Activated CD8-positive, alpha-beta memory T cell treated with anti-CD3 and anti-CD28 coated beads, Interleukin-2, amount 50 U/mL, for 4 hours (primary cell): ENCODE measurements around the gene FUOM.
A peak's percentile ranks its signal among the peaks of the same experiment; 100 is the strongest.
"Not testable (repeated sequence)": the region's sequence is repeated elsewhere in the genome, so short reads cannot be mapped to it uniquely, and the experiment has no call there.

Source experiments
- DNase-seq: peaks from one replicate; pipeline ENCODE4 v3.0.0-alpha.2; 2020

FUOM gene

DNA sequence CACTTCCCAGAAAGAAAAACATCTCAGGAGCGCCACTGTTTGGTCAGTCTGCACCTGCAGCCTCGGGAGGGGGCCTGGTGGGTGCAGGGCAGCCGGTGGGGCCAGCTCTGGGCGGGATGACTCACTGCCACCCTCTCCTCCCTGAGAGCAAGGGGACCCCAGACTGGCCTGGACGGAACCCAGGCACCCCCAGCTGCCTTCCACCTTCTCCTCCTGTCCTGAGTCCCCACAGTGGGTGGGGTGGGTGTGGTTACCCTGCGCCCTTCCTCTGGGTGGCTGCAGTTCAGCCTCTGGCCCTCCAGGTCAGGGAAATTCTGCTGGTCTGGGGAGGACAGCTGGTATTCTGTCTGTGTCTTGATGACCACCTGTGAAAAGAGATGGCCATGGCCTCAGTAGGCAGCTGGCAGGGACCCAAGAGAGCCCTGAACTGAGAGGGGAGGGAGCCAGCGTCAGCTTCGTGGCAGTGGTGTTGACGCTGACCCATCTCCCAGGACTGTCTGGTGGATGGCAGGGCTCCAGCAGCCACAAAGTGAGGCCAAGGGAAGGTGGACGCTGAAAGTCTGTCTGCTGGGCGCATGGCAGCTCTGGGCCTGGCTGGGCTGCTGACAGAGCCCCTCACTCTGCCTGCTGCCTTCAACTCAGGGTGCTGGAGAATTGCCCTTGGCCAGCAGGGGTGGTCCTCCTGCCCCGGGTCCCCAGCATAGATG is 30.0 kb downstream of the FUOM start:
- no peak for DNase-seq

- DNase-seq, result no peak
These were observed 30.8 kb downstream of the FUOM start for GRCh38 chr10:133326745-133327650.

DNA sequence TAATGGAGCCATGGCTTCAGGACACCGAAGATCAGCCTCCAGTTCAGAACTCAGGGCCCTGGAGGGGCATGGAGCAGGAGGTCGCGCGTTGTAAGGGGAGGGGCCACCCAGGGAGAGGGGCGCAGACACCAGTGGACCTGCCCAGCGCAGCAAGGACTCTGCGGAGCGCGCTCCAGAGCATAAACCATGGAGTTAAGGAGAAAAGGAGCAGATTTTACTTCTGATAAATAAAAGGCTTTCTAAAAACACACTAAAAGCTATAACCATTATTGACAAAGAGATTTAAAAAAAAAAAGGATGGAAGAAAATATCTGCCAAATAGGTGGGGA is 31.6 kb downstream of the FUOM start:
- DNase-seq, result no peak

DNA sequence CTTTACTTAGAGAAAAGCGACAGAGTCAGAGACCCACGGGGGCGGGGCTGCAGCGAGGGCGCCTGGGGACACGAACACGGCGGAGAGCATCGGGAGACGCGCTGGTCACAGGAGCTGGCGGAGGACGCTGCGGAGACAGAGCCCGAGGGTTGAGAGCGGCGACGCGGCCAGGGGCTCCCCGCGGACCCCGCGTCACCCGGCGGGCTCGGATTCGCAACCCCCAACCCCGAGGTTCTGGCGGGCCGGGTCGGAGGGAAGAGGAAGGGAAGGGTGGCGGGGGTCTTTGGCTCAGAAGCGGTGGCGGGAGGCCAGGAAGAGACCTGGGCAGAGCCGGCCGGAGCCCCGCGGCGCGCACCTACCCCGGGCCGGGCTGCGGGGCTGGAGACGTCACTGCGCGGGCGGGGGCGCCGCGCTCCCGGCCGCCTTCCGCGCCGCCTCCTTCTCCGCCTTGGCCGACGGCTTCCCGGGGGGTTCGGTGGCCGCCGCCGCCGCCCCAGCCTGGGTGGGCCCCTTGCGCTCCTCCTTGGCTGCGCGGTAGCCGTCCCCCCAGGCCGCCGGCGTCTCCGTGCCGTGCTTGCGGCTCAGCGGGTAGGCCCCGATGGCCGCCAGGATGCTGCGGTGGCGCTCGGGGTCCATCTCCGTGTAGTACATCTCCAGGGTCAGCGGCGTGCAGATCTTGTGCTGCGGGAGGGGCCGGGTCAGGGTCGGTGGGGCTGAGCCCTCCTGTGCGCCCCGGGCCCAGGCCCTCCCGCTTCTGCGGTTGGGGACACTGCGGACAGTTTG is 32.2 kb downstream of the FUOM start:
- DNase-seq, result peak; percentile 41

DNA sequence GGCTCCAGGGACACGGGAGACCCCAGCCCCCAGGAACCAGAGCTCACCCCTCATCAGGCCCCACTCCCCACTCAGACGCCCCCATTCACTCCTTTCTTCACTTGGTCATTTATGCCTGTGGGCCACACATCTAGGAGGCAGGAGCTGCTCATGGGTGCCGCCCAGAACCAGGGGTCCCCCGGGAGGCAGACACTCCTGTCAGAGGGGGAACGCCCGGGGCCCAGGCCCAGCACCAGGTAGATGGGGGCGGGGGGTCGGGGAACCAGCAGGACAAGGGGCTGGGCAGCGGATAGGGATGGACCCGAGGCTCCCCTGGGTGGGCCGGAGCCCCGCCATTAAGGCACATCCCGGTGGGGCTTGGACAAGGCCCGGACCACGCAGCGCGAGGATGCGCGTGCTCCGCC is 33.0 kb downstream of the FUOM start:
- DNase-seq, result no peak

DNA sequence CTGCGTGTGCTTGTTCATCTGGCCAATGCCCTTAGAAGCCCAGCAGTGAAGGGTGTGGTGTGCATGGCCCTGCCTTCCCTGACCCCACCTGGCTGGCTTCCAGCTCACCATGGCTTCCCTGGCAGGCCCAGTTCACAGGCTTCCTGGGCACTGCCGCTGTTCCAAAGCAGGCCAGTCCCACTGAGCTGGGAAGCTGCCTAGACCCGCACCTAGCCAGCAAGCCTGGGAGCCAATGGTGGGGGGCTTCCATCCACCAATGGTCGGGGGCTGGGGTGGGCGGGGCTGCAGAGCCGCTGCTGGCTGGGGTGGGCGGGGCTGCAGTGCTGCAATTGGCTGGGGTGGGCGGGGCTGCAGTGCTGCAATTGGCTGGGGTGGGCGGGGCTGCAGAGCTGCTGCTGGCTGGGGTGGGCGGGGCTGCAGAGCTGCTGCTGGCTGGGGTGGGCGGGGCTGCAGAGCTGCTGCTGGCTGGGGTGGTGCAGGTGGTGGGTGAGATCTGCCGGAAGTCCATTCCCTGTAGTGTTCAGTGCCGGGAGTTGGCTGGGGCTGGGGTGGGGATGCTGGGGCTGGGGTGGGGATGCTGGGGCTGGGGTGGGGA is 33.5 kb downstream of the FUOM start:
- DNase-seq, result peak; percentile 49

GRCh38 chr10:133322064-133322709 is 35.6 kb downstream of the FUOM start:
- DNase-seq, result not testable (repeated sequence)

GRCh38 chr10:133320852-133321422 is 36.9 kb downstream of the FUOM start:
- DNase-seq, result not testable (repeated sequence)

DNA sequence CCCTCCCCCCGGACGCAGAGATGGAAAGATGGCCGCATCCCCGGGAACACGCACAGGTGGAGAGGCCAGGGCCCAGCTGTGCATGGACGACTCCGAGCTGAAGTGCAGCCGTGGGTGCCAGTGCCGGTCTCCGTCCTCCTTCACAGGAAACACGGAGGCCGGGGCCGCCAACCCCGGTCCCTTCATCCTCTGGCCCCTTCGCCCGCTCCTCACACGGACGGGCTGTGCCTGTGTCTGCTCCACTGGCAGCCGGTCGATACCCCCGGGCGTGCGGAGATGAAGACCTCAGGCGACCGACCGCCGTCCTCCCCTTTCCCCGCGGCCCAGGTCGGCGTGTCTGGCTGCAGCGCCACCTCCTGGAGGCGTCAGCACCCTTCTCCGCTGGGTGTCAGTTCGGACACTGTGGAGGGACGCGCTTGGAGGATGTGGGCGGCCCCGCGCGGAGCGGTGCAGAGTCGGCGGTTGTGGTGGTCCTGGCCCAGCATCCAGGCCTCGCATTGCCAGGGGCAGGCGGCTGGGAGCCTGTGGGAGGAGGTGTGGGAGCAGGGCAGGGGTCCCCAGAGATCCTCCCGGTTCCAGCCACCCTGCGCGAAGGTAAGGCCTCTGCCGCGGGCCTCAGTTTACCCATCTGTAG is 39.2 kb downstream of the FUOM start:
- DNase-seq, result peak; percentile 65

DNA sequence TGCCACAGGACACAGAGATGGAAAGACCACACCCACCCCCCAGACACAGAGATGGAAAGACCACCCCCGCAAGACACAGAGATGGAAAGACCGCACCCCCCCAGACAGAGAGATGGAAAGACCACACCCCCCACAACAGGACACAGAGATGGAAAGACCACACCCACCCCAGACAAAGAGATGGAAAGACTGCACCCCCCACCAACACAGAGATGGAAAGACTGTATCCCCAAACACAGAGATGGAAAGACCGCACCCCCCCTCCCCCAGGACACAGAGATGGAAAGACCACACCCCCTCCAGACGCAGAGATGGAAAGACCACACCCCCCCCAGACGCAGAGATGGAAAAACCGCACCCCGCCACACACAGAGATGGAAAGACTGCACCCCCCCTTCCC is 41.1 kb downstream of the FUOM start:
- no peak for DNase-seq

DNA sequence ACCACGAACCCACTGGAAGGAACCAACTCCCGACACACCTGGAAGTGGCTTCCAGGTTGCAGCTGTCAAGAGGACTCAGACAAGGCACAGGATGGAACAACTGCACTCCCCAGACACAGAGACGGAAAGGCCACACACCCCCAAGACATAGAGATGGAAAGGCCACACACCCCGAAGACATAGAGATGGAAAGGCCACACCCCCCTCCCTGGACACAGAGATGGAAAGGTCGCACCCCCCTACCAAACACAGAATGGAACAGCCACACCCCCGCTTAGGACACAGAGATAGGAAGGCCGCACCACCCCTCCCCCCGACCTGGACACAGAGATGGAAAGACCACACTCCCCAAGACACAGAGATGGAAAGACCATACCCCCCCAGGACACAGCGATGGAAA is 41.6 kb downstream of the FUOM start:
- no peak for DNase-seq

DNA sequence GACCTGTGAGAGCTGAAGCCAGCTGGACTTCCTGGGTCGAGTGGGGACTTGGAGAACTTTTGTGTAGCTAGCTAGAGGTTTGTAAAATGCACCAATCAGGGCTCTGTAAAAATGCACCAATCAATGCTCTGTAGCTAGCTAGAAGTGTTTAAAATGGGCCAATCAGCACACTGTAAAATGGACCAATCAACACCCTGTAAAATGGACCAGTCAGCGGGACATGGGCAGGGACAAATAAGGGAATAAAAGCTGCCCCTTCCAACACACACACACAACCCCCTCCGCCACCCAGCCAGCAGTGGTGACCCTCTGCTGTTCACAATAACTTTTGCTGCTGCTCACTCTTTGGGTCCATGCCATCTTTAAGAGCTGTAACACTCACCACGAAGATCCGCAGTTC is 42.0 kb downstream of the FUOM start:
- no peak for DNase-seq

- DNase-seq, result no peak
These were observed 42.9 kb downstream of the FUOM start for GRCh38 chr10:133314911-133315310.

GRCh38 chr10:133313192-133313591 is 44.6 kb downstream of the FUOM start:
- DNase-seq, result no peak

GRCh38 chr10:133312769-133313145 is 45.1 kb downstream of the FUOM start:
- DNase-seq, result no peak

DNA sequence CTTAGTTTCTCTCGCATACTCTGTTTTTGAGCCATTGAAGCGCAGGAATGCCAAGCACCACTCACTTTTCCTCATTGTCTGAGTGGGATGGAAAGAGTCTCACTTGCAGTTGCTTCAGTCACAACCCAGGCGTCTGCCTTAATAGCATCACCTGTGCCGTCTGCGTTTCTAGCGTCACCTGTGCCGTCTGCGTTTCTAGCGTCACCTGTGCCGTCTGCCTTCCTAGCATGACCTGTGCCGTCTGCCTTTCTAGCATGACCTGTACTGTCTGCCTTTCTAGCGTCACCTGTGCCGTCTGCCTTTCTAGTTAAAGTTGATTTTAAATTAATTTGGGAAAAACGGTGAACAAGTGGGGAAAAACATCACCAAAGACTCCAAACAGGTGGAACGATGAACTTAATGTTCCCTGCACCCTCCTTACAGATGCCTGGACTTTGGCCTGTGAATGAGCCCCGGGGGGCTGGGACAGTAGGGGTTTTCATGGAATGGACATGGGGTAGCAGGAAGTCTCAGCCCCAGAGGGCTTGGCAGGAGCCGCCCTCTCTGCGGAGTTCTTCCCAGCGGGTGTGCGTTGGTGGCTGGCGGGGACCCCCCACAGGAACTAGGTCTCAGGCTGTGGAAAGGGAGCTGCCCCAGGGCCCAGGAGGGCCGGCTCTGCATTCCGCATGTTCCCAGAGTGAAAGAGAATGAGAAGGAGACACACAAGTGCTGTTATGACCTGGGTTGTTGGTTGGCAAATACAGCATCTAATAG is 45.6 kb downstream of the FUOM start:
- no peak for DNase-seq

- no peak for DNase-seq
These were observed 46.2 kb downstream of the FUOM start for GRCh38 chr10:133311570-133311969.

GRCh38 chr10:133310789-133311188 is 47.0 kb downstream of the FUOM start:
- DNase-seq, result no peak

GRCh38 chr10:133310399-133310755 is 47.4 kb downstream of the FUOM start:
- DNase-seq, result no peak

DNA sequence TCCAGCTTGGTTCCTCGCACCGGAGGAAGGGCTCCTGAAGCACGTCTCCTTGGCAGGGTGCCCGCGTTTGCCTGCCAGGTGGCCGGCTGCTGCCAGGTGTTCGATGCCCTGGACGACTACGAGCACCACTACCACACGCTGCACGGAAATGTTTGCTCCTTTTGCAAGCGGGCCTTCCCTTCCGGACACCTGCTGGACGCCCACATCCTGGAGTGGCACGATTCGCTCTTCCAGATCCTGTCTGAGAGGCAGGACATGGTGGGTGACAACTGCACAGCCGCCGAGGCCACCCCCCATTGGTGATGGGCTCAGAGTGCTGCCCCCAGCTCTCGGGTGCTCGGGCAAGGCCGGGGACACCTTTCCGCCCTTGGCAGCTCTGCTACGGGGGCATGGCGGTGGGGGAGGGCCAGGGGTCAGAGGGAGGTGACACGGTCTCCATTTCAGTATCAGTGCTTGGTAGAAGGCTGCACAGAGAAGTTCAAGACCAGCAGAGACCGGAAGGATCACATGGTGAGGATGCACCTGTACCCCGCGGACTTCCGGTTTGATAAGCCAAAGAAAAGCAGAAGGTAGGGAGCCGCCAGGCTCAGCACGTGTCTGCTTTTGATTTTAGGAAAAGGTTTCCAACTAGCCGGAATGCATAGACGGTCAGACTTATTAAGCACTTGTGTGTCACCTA is 48.0 kb downstream of the FUOM start:
- no peak for DNase-seq
